ENCODE measurements around the gene CEPT1. TPM values are rescaled to one million over a fixed set of nuclear protein-coding genes. Genes with fewer than 3 reads are reported as not detected.
"Not testable (repeated sequence)": the region's sequence is repeated elsewhere in the genome, so short reads cannot be mapped to it uniquely, and the experiment has no call there.

CEPT1 gene
- total RNA-seq, 1 donor: 18.3 TPM

GRCh38 chr1:111205714-111206050 lies 65.7 kb downstream of the CEPT1 start:
- DNase-seq (ENCODE audit: low read depth in 2 of 3, low spot score in 2 of 3): no peak

DNA sequence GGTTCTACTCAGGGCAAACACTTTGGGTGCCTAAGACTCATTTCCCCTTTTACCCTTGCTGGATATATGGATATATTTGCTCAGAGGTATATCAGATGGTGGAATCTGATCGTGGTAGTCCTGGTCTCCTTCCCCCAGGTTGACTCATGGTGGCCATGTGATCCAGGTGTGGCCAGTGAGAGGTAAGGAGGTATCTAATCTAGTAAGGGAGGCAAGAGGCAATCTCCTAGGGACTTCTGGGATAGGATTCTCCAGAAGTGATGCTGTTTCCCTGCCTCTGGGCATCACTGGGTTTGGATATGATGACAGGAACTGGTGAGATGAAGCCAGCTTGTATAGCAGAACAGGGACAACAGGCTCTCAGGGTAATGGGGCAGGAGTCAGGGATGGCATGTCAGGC lies 68.9 kb downstream of the CEPT1 start:
- no peak for DNase-seq (ENCODE audit: low read depth in 2 of 3, low spot score in 2 of 3)

- no peak for DNase-seq (ENCODE audit: low read depth in 2 of 3, low spot score in 2 of 3)
Measured at GRCh38 chr1:111209622-111210021, 69.6 kb downstream of the CEPT1 start.

DNA sequence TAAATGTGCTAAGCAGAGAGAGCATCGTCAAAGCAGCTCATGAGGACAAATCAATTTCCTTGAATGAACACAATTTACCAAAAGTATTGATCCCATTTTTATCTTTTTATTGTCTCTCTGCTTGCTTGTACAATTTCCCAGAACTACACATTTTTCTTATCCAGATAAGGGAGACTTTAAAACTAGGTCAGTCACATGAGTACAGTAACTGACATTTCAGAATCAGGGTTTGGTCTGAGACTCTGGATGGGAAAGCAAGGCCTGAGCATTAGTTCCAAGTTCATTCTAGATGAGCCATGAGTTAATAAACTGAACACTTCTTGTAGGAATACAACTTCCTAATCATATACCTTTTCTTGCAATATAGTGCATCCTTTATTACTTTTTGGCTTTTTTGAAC lies 71.9 kb downstream of the CEPT1 start:
- no peak for DNase-seq (ENCODE audit: low read depth in 2 of 3, low spot score in 2 of 3)

DNA sequence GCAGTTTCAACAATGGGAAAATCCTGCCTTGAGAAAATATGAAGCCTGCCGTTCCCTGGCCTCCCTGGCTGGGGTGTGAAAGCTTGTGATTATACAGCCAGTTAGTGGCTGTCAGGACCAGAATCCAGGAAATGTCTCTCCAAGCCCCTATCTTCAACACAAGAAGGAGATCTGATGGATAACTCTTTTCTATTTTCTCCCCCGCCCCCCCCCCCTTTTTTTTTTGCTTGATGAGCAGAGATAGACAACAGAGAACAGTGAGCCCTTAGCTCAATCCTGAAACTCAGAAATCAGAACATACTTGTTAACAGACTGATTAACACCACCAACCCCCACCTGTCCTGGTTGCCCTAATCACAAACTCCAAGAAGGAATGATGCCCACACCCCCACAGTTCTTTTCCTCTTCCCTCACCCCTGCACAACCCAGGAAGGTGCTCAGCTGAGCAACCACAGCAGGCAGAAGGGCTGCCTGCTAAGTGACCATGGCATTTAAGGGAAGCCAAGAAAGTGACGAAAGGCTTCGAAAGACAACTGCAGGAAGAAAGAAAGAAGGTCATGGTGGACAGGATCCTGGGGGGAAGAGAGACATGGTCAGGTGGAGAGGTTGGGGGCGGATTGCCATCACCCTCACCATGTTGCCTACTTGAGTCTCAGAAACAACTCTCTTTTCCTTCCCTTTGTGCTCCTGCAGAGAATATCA lies 72.8 kb downstream of the CEPT1 start:
- no peak for DNase-seq (ENCODE audit: low read depth in 2 of 3, low spot score in 2 of 3)

- DNase-seq (ENCODE audit: low read depth in 2 of 3, low spot score in 2 of 3): peak in 1 of 3 donors; percentile 60
Measured at GRCh38 chr1:111213412-111213811, 73.4 kb downstream of the CEPT1 start.

- DNase-seq (ENCODE audit: low read depth in 2 of 3, low spot score in 2 of 3): peak in 1 of 3 donors; percentile 46
Measured at GRCh38 chr1:111214074-111214801, 74.2 kb downstream of the CEPT1 start.

DNA sequence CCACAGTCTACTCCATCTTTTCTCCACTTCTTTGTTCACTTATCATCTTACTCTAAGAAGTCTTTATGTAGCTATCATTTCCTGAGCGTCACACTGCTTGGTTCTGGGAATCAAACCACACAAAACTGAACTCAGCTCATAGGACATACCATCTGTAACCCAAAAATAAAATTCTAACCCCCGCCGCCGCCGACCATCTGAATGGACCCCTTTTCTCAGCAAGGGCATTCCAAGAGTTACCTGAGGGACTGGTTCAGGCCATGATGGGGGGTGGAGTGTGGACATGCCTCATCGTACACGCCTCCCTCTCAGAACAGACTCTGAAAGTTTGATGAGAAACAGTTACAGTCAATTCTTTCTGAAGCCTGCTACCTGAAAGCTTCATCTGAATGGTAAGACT lies 74.9 kb downstream of the CEPT1 start:
- DNase-seq (ENCODE audit: low read depth in 2 of 3, low spot score in 2 of 3): no peak

- not testable (repeated sequence) for DNase-seq (ENCODE audit: low read depth in 2 of 3, low spot score in 2 of 3)
Measured at GRCh38 chr1:111215285-111215684, 75.3 kb downstream of the CEPT1 start.

DNA sequence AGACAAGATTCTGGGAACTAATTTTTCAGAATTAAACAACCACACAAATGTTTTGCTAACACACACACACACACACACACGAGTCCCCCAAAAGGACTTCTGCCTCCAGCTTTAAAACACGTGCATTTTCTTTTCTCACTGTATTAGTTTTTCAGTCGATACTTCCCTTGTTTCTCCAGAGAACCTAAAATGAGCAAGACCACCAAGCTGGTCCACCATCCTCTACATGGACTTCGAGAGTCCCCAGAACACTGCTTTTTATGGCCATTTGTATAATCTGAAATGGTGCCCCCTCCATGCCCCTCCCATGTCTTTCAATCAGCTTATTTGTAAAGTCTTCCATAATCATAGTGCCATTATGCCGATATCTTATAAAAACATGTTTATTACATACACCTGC lies 76.7 kb downstream of the CEPT1 start:
- no peak for DNase-seq (ENCODE audit: low read depth in 2 of 3, low spot score in 2 of 3)

DNA sequence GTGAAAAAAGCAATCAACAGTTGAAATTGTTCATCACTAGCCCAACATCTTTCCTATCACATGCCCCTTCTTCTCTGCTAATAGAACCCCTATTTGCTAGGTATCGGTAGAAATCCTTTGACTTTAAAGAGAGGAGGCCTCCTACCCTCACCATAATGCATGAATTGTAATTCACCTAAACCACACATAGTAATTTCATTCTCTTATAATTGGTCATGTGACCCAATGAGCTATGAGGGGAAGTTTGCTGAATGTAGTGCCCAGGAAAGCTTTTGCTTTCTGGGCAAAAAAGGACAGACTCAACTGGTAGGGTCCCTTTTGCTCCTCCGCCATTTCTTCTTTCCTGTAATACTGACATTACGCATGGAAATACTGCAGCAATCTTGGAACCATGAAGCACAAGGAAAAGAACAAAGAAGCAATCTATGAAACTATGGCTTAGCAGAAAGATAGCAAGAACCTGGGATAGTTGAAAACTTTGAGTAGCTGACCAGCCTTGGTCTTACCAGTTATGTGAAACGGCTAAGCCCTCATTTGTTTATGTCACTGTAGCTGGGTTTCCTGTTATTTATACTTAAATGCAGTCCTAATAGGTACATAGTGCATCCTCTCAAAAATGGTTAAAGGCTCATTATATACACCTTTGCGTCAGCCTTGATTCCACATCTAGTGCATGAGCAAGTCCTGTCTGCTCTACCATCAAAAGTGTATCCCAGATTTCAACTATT lies 77.3 kb downstream of the CEPT1 start:
- DNase-seq (ENCODE audit: low read depth in 2 of 3, low spot score in 2 of 3): no peak

GRCh38 chr1:111218701-111219556 lies 78.9 kb downstream of the CEPT1 start:
- no peak for DNase-seq (ENCODE audit: low read depth in 2 of 3, low spot score in 2 of 3)

DNA sequence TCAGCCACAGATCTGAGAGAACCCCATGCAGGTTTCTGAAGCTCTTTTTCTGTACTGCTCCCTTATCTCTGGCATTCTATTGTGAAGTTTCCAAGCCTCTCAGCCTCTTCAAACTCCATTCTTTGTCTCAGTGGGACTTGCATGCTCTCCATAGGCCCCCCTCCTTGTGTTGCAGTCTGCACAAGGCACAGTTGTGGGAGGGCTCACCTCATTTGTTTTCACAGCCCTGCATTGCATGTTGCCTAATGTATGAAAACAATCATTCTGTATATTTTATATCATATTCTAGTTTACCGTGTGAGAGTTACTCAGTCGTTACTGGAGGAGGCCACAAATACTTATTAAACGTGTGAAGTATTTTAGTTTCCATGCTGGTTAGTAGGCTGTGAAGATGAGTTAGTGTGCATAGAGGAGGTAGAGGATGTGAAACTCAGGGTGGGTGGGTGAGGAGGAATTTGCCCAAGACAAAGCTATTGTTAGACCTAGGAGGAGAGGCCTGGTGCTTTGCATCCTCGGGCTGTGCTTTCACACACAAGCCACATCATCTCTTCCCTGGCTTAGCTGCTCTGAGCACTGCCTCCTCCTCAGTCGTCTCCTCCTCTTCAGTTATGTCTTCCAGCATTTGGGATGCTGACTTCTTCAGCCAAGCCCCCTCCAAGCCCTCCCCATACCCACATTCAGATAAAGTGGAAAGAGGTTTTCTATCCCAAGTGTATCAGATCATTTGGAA lies 79.7 kb downstream of the CEPT1 start:
- DNase-seq (ENCODE audit: low read depth in 2 of 3, low spot score in 2 of 3): no peak

- DNase-seq (ENCODE audit: low read depth in 2 of 3, low spot score in 2 of 3): no peak
Measured at GRCh38 chr1:111220302-111220890, 80.4 kb downstream of the CEPT1 start.

DNA sequence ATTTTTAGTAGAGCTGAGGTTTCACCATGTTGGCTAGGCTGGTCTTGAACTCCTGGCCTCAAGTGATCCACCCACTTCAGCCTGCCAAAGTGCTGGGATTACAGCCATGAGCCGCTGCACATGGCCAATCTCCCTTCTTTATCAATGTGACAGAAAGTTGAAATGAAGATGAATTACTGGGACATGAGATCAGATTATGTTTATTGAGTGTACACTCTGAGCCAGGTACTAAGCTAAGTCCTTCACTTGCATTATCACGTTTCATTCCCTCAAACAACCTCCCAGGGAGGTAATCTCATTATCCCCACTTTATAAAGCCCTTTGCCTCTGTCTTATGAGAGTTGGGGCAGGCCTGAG lies 81.2 kb downstream of the CEPT1 start:
- no peak for DNase-seq (ENCODE audit: low read depth in 2 of 3, low spot score in 2 of 3)

DNA sequence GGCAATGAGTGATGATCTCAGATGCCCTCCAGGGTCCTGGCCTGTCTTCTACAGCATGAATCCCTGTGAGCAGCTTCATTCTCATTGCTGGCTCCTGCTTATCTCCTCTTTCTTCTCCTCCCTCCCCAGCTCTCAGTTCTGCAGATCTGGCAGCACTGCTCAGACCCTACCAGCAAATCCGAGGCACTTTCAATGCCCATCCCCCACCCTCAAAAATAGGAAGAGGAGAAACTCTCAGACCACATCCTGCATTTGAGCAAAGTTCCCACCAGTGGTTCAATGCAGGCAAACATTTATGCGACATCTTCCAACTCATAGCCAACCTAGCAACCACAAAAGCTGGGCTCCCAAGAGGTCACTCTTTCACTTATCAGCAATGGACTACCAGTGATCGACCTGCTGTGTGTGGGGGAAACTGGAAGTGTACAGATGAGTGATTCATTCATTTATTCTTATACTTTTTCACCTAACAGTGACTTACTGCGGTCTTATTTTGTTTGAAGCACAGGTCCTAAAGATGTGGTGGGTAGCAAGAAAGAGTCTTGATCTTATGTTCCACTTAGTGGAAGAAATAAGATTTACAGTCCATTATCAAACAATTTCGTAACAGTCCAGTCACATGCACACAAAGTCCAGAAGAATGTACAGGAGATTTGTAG lies 81.7 kb downstream of the CEPT1 start:
- DNase-seq (ENCODE audit: low read depth in 2 of 3, low spot score in 2 of 3): peak in 2 of 3 donors; percentile 61 to 80

DNA sequence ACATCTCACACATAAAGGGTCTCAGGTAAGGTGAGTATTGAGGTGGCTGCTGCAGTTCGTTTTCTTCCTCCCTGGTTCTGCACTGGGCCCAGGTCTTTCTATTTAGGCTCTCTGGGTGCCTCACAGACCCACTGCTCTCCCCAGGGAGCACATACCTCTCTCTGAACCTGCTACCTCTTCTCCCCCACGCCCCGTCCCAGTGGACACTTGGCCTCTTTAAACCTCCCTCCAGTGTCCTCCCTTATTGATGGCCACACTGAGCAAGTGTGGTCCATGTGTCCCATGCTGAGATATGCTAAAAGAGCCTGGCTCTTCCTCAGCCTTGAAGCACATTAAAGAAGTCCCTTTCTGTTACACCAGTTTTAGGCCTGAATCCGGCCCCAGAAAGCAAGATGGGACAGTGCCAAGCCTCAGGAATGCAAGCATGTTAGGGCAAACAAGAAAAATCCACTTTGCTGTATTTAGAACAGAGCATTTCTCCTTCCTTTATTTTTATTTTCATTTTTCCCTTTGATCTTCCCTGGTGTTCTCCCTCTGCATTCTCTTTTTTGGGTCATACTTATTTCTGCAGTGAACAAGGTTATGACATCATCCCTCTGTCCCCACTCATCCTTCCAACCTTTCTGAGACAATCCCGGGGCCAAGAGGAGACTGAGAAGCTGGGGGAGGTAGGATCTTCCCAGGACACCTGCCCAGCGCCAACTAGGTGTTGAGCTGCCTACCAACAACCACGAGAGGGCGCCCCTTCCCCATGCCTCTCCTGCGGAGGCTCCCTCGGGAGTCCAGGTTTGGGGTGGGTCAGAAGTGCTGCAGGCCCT lies 82.5 kb downstream of the CEPT1 start:
- peak in 1 of 3 donors; percentile 66 for DNase-seq (ENCODE audit: low read depth in 2 of 3, low spot score in 2 of 3)

- DNase-seq (ENCODE audit: low read depth in 2 of 3, low spot score in 2 of 3): no peak
Measured at GRCh38 chr1:111223126-111223685, 83.2 kb downstream of the CEPT1 start.
